ENCODE data around the gene TMEM9. TPM values are rescaled to one million over a fixed set of nuclear protein-coding genes. Genes with fewer than 3 reads are reported as not detected.

Gene TMEM9
- total and polyA plus RNA-seq, 2 experiments from 2014 or later, result 70.3 to 81.0 TPM

DNA sequence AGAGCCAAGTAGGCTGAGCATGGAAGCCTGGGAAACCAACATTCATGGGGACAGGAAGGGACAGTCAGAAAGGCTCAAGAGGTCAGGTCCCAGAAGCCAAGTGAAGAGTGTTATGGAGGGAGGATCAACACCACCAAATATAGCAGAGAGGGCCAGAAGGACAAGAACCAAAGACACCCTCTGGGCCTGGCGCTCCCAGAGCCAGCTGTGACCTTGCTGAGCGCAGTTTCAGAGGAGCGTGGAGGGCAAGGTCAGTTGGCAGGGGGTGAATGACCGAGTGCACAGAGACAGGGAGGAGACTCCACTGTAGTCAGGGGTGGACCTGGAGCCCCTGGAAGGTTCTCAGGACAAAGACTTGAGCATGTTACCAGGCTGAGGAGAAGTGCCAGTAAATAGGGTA, 22.9 kb downstream of the TMEM9 start:
- no peak overlapping the region for H3K4me2 ChIP-seq (ENCODE audit: unreplicated experiment)
- no peaks in the 10 kb centered on the region for H3F3A ChIP-seq (ENCODE audit: insufficient read depth)
- no peaks in the 10 kb centered on the region for H3K9me2 ChIP-seq (ENCODE audit: insufficient read depth)
- H3K36me3 ChIP-seq (ENCODE audit: low read depth), result no peaks in the 10 kb centered on the region; the same call in 1 of the 2 replicates
- 76 to 79% methylated on average over 4 of the region's 4 CpGs for WGBS, 2 experiments (ENCODE audit: low coverage in 1 of 2, low lambda C conversion rate in 2 of 2, missing lambda C conversion rate in 2 of 2)
- H3K27me3 ChIP-seq (replicated peaks; ENCODE audit: insufficient read depth), result no peaks in the 10 kb centered on the region
- no peaks in the 10 kb centered on the region for H4K20me1 ChIP-seq (ENCODE audit: insufficient read depth)
- TF ChIP-seq EZH2 (IDR thresholded peaks at IDR 0.05; ENCODE audit: insufficient read depth, poor library complexity, severe bottlenecking), result no peak
- no peak for TF ChIP-seq EZH2phosphoT487 (IDR thresholded peaks at IDR 0.05; ENCODE audit: insufficient read depth, low read depth)
- no peak overlapping the region for H3K4me3 ChIP-seq
- no peak overlapping the region for H3K27ac ChIP-seq
- H3K4me1 ChIP-seq (ENCODE audit: insufficient read depth), result no peaks in the 10 kb centered on the region
- in situ Hi-C loops (cut with MboI), result no loop called here
- no peaks in the 10 kb centered on the region for H3K79me2 ChIP-seq (ENCODE audit: insufficient read depth)
- no peak for DNase-seq
- H3K9me3 ChIP-seq (ENCODE audit: low read depth), result no peaks in the 10 kb centered on the region
- H2AFZ ChIP-seq, result no peak overlapping the region
- no peak overlapping the region for H3K9ac ChIP-seq

DNA sequence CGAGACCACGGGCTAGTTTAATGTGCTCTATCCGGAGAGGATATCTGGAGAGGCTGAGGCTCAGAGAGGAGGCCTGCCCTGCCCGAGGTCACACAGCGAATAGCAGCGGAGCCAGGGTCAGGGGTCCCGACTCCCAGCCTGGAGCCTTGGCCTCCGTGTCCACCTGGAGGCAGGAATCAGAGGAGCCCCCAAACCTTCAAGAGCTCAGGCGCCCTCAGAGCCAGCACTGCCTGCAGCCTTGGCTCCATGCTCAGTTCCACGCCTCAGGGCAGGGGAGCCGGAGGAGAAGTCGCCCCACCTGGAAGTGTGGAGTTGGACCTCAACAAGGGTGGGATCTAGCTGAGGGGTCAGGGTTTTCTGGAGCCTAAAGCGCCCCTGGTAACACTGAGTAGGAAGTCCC, 25.3 kb downstream of the TMEM9 start:
- Histone ChIP-seq H3F3A (ENCODE audit: insufficient read depth) (no peaks in the 10 kb centered on the region), H3K9me3 (ENCODE audit: low read depth) (no peaks in the 10 kb centered on the region), H3K4me2 (ENCODE audit: unreplicated experiment) (no peak overlapping the region)

DNA sequence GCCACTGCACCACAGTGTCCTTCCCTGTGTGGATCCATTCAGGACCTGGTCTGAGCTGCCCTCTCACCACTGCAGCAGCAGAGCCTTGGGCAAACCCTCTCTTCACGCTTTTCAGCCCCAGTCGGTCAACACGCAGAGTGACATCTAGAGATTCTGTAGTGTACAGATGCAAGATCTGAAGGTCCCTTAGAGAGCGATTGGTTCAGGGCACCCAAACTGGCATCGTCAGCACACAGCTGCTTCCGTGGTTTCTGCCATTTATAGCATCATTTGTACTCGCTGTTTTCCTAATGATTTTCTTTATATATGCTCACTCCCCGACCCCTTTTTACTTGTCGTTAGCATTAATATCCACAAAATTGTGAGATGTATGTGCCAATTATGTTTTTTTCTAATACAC, 25.8 kb downstream of the TMEM9 start:
- H2AFZ ChIP-seq, result no peak overlapping the region
- H3K9ac ChIP-seq, result no peak overlapping the region
- H3K4me1 ChIP-seq (ENCODE audit: insufficient read depth), result no peaks in the 10 kb centered on the region
- H3K27me3 ChIP-seq (replicated peaks; ENCODE audit: insufficient read depth), result peaks cover 26% of the 10 kb centered on the region
- no peak overlapping the region for H3K4me3 ChIP-seq
- in situ Hi-C loops (cut with MboI), result no loop called here
- no peaks in the 10 kb centered on the region for H3K9me2 ChIP-seq (ENCODE audit: insufficient read depth)
- H3K4me2 ChIP-seq (ENCODE audit: unreplicated experiment), result no peak overlapping the region
- no peak overlapping the region for H3K27ac ChIP-seq
- no peaks in the 10 kb centered on the region for H3F3A ChIP-seq (ENCODE audit: insufficient read depth)
- TF ChIP-seq EZH2 (IDR thresholded peaks at IDR 0.05; ENCODE audit: insufficient read depth, poor library complexity, severe bottlenecking) (no peak), EZH2phosphoT487 (IDR thresholded peaks at IDR 0.05; ENCODE audit: insufficient read depth, low read depth) (no peak)
- H3K36me3 ChIP-seq (ENCODE audit: low read depth), result no peaks in the 10 kb centered on the region
- no peaks in the 10 kb centered on the region for H4K20me1 ChIP-seq (ENCODE audit: insufficient read depth)
- 81 to 82% methylated on average over 9 of the region's 9 CpGs for WGBS, 2 experiments (ENCODE audit: low coverage in 1 of 2, low lambda C conversion rate in 2 of 2, missing lambda C conversion rate in 2 of 2)
- no peaks in the 10 kb centered on the region for H3K9me3 ChIP-seq (ENCODE audit: low read depth)
- H3K79me2 ChIP-seq (ENCODE audit: insufficient read depth), result no peaks in the 10 kb centered on the region
- no peak for DNase-seq

More for the DNA sequence above, 25.3 kb downstream of the TMEM9 start:
- no peaks in the 10 kb centered on the region for H3K79me2 ChIP-seq (ENCODE audit: insufficient read depth)
- DNase-seq, result no peak
- H3K4me1 ChIP-seq (ENCODE audit: insufficient read depth), result no peaks in the 10 kb centered on the region
- no peaks in the 10 kb centered on the region for H4K20me1 ChIP-seq (ENCODE audit: insufficient read depth)
- in situ Hi-C loops (cut with MboI), result no loop called here
- WGBS, 2 experiments (ENCODE audit: low coverage in 1 of 2, low lambda C conversion rate in 2 of 2, missing lambda C conversion rate in 2 of 2), result 85 to 89% methylated on average over 13 of the region's 13 CpGs
- TF ChIP-seq EZH2 (IDR thresholded peaks at IDR 0.05; ENCODE audit: insufficient read depth, poor library complexity, severe bottlenecking) (no peak), EZH2phosphoT487 (IDR thresholded peaks at IDR 0.05; ENCODE audit: insufficient read depth, low read depth) (no peak)
- H3K9me2 ChIP-seq (ENCODE audit: insufficient read depth), result no peaks in the 10 kb centered on the region
- no peak overlapping the region for H3K9ac ChIP-seq
- no peak overlapping the region for H3K4me3 ChIP-seq
- H3K27me3 ChIP-seq (replicated peaks; ENCODE audit: insufficient read depth), result peaks cover 21% of the 10 kb centered on the region
- H3K27ac ChIP-seq, result no peak overlapping the region
- no peak overlapping the region for H2AFZ ChIP-seq
- no peaks in the 10 kb centered on the region for H3K36me3 ChIP-seq (ENCODE audit: low read depth)

DNA sequence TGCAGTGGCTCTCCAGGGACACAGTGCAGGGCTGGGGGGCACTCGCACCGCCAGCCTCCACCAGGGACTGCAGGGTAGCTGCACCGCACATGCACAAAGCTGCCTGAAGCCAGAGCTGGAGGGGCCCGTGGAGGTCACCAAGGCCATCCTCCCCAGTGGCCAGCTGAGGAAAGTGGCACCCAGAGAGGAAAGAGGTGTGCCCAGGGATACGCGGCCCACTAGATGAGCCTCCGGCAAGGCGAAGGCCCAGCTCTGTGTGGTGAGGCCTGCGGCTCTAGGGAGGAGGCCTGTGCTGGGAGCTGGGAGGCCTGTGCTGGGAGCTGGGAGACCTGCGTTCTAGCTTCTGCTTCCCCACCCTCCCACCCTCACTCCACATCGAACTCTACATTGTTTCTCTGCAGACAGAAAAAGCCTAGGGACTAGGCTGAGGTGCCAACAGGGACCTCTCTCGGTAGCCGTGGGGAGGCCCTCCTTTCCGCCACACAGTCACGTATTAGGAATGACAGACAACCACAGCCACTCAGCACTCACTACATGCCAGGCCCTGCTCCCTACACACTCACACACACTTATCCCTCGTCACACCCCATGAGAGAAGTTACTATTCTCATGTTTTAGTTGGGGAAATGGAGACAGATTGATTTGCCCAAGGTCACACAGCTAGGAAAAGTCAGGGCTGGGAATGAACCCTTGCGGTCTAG, 26.4 kb downstream of the TMEM9 start:
- Histone ChIP-seq H3F3A (ENCODE audit: insufficient read depth) (no peaks in the 10 kb centered on the region), H3K9ac (no peak overlapping the region), H3K9me3 (ENCODE audit: low read depth) (no peaks in the 10 kb centered on the region), H3K27ac (no peak overlapping the region), H2AFZ (no peak overlapping the region), H4K20me1 (ENCODE audit: insufficient read depth) (no peaks in the 10 kb centered on the region), H3K36me3 (ENCODE audit: low read depth) (no peaks in the 10 kb centered on the region), H3K79me2 (ENCODE audit: insufficient read depth) (no peaks in the 10 kb centered on the region), H3K4me3 (no peak overlapping the region), H3K9me2 (ENCODE audit: insufficient read depth) (no peaks in the 10 kb centered on the region), H3K4me2 (ENCODE audit: unreplicated experiment) (no peak overlapping the region), H3K4me1 (ENCODE audit: insufficient read depth) (no peaks in the 10 kb centered on the region), H3K27me3 (replicated peaks; ENCODE audit: insufficient read depth) (peaks cover 32% of the 10 kb centered on the region)
- TF ChIP-seq EZH2phosphoT487 (IDR thresholded peaks at IDR 0.05; ENCODE audit: insufficient read depth, low read depth) (no peak), EZH2 (IDR thresholded peaks at IDR 0.05; ENCODE audit: insufficient read depth, poor library complexity, severe bottlenecking) (no peak)
- DNase-seq, result peak; percentile 23
- 92 to 94% methylated on average over 17 of the region's 17 CpGs for WGBS, 2 experiments (ENCODE audit: low coverage in 1 of 2, low lambda C conversion rate in 2 of 2, missing lambda C conversion rate in 2 of 2)
- in situ Hi-C loops (cut with MboI), result no loop called here
